ENCODE results near the gene SAFB.

GRCh38 chr19:5655412-5655811, 32.5 kb downstream of the SAFB start:
- no peak for TF ChIP-seq CTCF (conservative IDR thresholded peaks at IDR 0.05; ENCODE audit: low read depth, low read length)
- TF ChIP-seq EZH2 (IDR thresholded peaks at IDR 0.05; ENCODE audit: borderline replicate concordance, low read depth, low read length, poor library complexity, severe bottlenecking): no peak

Measured in A673 (cell line).